WTC11 (cell line): ENCODE measurements around the gene CD44. TPM values are rescaled to one million over a fixed set of nuclear protein-coding genes. Genes with fewer than 3 reads are reported as not detected.

ENCODE experiments used
- ATAC-seq: fragments of 200-7000 bp; cut with Tn5 transposase; 2 replicates; pipeline ENCODE4 v1.10.0; 2021; ENCODE audit warnings: mild to moderate bottlenecking, moderate library complexity
- CTCF ChIA-PET: fragments of 300-600 bp; sonication (Branson Sonifier 250); formaldehyde crosslinking; loops from one replicate; lab custom pipeline; 2021; ENCODE audit warnings: antibody characterized with exemption; lab: Charles Lee
- POLR2A ChIA-PET: fragments of 350-600 bp; sonication (Branson Sonifier 250); formaldehyde crosslinking; loops from one replicate; lab custom pipeline; 2021; ENCODE audit warnings: antibody characterized with exemption; lab: Charles Lee
- DNase-seq: peaks from one replicate; pipeline ENCODE4 v3.0.0; 2021; ENCODE audit warnings: low spot score
- H3K27ac Mint-ChIP-seq: 2 replicates; pipeline ENCODE4 v1.8.0; 2021; ENCODE audit warnings: mixed read lengths
- H3K27me3 Mint-ChIP-seq: 2 replicates; pipeline ENCODE4 v1.8.0; 2021; ENCODE audit warnings: low read depth, mild to moderate bottlenecking, moderate library complexity, mixed read lengths
- H3K36me3 Mint-ChIP-seq: 2 replicates; pipeline ENCODE4 v1.8.0; 2021; ENCODE audit warnings: mixed read lengths
- H3K4me1 Mint-ChIP-seq: 2 replicates; pipeline ENCODE4 v1.8.0; 2022; ENCODE audit warnings: mixed read lengths
- H3K4me3 Mint-ChIP-seq: 2 replicates; pipeline ENCODE4 v1.8.0; 2021; ENCODE audit warnings: mild to moderate bottlenecking, moderate library complexity, mixed read lengths
- H3K9me3 Mint-ChIP-seq: 2 replicates; pipeline ENCODE4 v1.8.0; 2021; ENCODE audit warnings: mixed read lengths
- CREM ChIP-seq: sonication (generic); formaldehyde crosslinking; IDR thresholded peaks from 2 replicates; pipeline ENCODE4 v1.8.1; 2022; ENCODE audit warnings: mild to moderate bottlenecking, missing genetic modification reagents, moderate library complexity
- JUN ChIP-seq: sonication (generic); formaldehyde crosslinking; IDR thresholded peaks from 2 replicates; pipeline ENCODE4 v1.8.0; 2023; ENCODE audit warnings: mild to moderate bottlenecking, missing genetic modification reagents
- KAT7 ChIP-seq: sonication (generic); formaldehyde crosslinking; IDR thresholded peaks from 2 replicates; pipeline ENCODE4 v1.8.1; 2023; ENCODE audit warnings: missing genetic modification reagents, mild to moderate bottlenecking, borderline replicate concordance
- NR1H2 ChIP-seq: sonication (generic); formaldehyde crosslinking; IDR thresholded peaks from 2 replicates; pipeline ENCODE4 v1.9.0; 2021; ENCODE audit warnings: mild to moderate bottlenecking, moderate library complexity, missing genetic modification reagents
- TEAD4 ChIP-seq: sonication (generic); formaldehyde crosslinking; IDR thresholded peaks from 2 replicates; pipeline ENCODE4 v1.8.0; 2022; ENCODE audit warnings: mild to moderate bottlenecking, missing genetic modification reagents
- TP53 ChIP-seq: sonication (generic); formaldehyde crosslinking; IDR thresholded peaks from 2 replicates; pipeline ENCODE4 v1.8.1; 2023; ENCODE audit warnings: mild to moderate bottlenecking, missing genetic modification reagents
- ZNF317 ChIP-seq: sonication (generic); formaldehyde crosslinking; IDR thresholded peaks from 2 replicates; pipeline ENCODE4 v1.8.1; 2023; ENCODE audit warnings: low read depth, mild to moderate bottlenecking, moderate library complexity, missing genetic modification reagents, borderline replicate concordance
- ZNF396 ChIP-seq: fragments of 250-450 bp; sonication (Bioruptor Pico); IDR thresholded peaks from 2 replicates; pipeline ENCODE4 v1.8.0; 2021; ENCODE audit warnings: mild to moderate bottlenecking, moderate library complexity, borderline replicate concordance
- ZNF416 ChIP-seq: fragments of 250-450 bp; sonication (Bioruptor Pico); IDR thresholded peaks from 2 replicates; pipeline ENCODE4 v1.9.0; 2021; ENCODE audit warnings: mild to moderate bottlenecking, inconsistent platforms
- total RNA-seq: library from RNA; stranded (reverse); gene quantifications from 3 replicates; pipeline ENCODE4 v1.2.3, GENCODE V29; 2021
- TF ChIP-seq, protein P1 (sequence below): sonication (generic); formaldehyde crosslinking; IDR thresholded peaks from 2 replicates; pipeline ENCODE4 v1.8.1; 2022; ENCODE audit warnings: missing genetic modification reagents, borderline replicate concordance
- TF ChIP-seq, protein P2 (sequence below): sonication (generic); formaldehyde crosslinking; IDR thresholded peaks from 2 replicates; pipeline ENCODE4 v1.8.1; 2022; ENCODE audit warnings: mild to moderate bottlenecking, moderate library complexity, missing genetic modification reagents
- TF ChIP-seq, protein P3 (sequence below): sonication (generic); formaldehyde crosslinking; IDR thresholded peaks from 2 replicates; pipeline ENCODE4 v1.8.0; 2022; ENCODE audit warnings: mild to moderate bottlenecking, missing genetic modification reagents
- TF ChIP-seq, protein P4 (sequence below): fragments of 250-450 bp; sonication (Bioruptor Pico); IDR thresholded peaks from 2 replicates; pipeline ENCODE4 v1.8.0; 2021; ENCODE audit warnings: mild to moderate bottlenecking
- TF ChIP-seq, protein P5 (sequence below): fragments of 250-450 bp; sonication (Bioruptor Pico); IDR thresholded peaks from 2 replicates; pipeline ENCODE4 v1.9.0; 2021; ENCODE audit warnings: moderate library complexity, mild to moderate bottlenecking, inconsistent platforms, borderline replicate concordance
- TF ChIP-seq, protein P6 (sequence below): fragments of 200-600 bp; IDR thresholded peaks from 2 replicates; pipeline ENCODE4 v1.8.0; 2022; ENCODE audit warnings: antibody characterized with exemption
- TF ChIP-seq, protein P7 (sequence below): sonication (generic); formaldehyde crosslinking; IDR thresholded peaks from 2 replicates; pipeline ENCODE4 v1.8.0; 2023; ENCODE audit warnings: missing genetic modification reagents
- TF ChIP-seq, protein P8 (sequence below): sonication (generic); formaldehyde crosslinking; IDR thresholded peaks from 2 replicates; pipeline ENCODE4 v1.8.1; 2023; ENCODE audit warnings: mild to moderate bottlenecking, missing genetic modification reagents
- TF ChIP-seq, protein P9 (sequence below): sonication (generic); formaldehyde crosslinking; IDR thresholded peaks from 2 replicates; pipeline ENCODE4 v1.8.0; 2023; ENCODE audit warnings: mild to moderate bottlenecking, missing genetic modification reagents
- TF ChIP-seq, protein P10 (sequence below): sonication (generic); formaldehyde crosslinking; IDR thresholded peaks from 2 replicates; pipeline ENCODE4 v1.8.1; 2022; ENCODE audit warnings: low read depth, missing genetic modification reagents, borderline replicate concordance

CD44 gene
- total RNA-seq, 1 experiment from 2014 or later, result 12.0 TPM

DNA sequence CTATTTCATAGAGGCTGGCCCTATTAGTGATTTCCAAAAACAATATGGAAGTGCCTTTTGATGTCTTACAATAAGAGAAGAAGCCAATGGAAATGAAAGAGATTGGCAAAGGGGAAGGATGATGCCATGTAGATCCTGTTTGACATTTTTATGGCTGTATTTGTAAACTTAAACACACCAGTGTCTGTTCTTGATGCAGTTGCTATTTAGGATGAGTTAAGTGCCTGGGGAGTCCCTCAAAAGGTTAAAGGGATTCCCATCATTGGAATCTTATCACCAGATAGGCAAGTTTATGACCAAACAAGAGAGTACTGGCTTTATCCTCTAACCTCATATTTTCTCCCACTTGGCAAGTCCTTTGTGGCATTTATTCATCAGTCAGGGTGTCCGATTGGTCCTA, 91.4 kb downstream of the CD44 start (continued):
- TF ChIP-seq KAT7 (CRISPR knock-in tag), result no peak
- TF ChIP-seq JUN (CRISPR knock-in tag), result no peak

DNA sequence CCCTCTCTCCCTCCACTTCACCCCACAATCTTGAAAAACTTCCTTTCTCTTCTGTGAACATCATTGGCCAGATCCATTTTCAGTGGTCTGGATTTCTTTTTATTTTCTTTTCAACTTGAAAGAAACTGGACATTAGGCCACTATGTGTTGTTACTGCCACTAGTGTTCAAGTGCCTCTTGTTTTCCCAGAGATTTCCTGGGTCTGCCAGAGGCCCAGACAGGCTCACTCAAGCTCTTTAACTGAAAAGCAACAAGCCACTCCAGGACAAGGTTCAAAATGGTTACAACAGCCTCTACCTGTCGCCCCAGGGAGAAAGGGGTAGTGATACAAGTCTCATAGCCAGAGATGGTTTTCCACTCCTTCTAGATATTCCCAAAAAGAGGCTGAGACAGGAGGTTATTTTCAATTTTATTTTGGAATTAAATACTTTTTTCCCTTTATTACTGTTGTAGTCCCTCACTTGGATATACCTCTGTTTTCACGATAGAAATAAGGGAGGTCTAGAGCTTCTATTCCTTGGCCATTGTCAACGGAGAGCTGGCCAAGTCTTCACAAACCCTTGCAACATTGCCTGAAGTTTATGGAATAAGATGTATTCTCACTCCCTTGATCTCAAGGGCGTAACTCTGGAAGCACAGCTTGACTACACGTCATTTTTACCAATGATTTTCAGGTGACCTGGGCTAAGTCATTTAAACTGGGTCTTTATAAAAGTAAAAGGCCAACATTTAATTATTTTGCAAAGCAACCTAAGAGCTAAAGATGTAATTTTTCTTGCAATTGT, 92.3 kb downstream of the CD44 start:
- POLR2A ChIA-PET, result no interaction called here
- Mint-ChIP-seq H3K27ac (no peak overlapping the region), H3K36me3 (peaks cover 4% of the 10 kb centered on the region; the same call in 1 of the 2 replicates), H3K27me3 (no peaks in the 10 kb centered on the region; the same call in 1 of the 2 replicates), H3K9me3 (peaks cover 16% of the 10 kb centered on the region), H3K4me3 (no peak overlapping the region), H3K4me1 (no peaks in the 10 kb centered on the region)
- no peak for ATAC-seq
- CTCF ChIA-PET, result no interaction called here
- DNase-seq, result no peak
- TF ChIP-seq, protein P1, sequence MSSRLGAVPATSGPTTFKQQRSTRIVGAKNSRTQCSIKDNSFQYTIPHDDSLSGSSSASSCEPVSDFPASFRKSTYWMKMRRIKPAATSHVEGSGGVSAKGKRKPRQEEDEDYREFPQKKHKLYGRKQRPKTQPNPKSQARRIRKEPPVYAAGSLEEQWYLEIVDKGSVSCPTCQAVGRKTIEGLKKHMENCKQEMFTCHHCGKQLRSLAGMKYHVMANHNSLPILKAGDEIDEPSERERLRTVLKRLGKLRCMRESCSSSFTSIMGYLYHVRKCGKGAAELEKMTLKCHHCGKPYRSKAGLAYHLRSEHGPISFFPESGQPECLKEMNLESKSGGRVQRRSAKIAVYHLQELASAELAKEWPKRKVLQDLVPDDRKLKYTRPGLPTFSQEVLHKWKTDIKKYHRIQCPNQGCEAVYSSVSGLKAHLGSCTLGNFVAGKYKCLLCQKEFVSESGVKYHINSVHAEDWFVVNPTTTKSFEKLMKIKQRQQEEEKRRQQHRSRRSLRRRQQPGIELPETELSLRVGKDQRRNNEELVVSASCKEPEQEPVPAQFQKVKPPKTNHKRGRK, result no peak
- TF ChIP-seq ZNF317 (CRISPR knock-in tag) (no peak), TEAD4 (no peak), TP53 (CRISPR knock-in tag) (no peak), ZNF416 (no peak), NR1H2 (CRISPR knock-in tag) (no peak), CREM (CRISPR knock-in tag) (no peak), ZNF396 (CRISPR knock-in tag) (no peak)
- TF ChIP-seq, protein P2, sequence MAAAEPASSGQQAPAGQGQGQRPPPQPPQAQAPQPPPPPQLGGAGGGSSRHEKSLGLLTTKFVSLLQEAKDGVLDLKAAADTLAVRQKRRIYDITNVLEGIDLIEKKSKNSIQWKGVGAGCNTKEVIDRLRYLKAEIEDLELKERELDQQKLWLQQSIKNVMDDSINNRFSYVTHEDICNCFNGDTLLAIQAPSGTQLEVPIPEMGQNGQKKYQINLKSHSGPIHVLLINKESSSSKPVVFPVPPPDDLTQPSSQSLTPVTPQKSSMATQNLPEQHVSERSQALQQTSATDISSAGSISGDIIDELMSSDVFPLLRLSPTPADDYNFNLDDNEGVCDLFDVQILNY (CRISPR knock-in tag), result no peak
- TF ChIP-seq, protein P3, sequence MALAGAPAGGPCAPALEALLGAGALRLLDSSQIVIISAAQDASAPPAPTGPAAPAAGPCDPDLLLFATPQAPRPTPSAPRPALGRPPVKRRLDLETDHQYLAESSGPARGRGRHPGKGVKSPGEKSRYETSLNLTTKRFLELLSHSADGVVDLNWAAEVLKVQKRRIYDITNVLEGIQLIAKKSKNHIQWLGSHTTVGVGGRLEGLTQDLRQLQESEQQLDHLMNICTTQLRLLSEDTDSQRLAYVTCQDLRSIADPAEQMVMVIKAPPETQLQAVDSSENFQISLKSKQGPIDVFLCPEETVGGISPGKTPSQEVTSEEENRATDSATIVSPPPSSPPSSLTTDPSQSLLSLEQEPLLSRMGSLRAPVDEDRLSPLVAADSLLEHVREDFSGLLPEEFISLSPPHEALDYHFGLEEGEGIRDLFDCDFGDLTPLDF (CRISPR knock-in tag), result no peak
- TF ChIP-seq, protein P4, sequence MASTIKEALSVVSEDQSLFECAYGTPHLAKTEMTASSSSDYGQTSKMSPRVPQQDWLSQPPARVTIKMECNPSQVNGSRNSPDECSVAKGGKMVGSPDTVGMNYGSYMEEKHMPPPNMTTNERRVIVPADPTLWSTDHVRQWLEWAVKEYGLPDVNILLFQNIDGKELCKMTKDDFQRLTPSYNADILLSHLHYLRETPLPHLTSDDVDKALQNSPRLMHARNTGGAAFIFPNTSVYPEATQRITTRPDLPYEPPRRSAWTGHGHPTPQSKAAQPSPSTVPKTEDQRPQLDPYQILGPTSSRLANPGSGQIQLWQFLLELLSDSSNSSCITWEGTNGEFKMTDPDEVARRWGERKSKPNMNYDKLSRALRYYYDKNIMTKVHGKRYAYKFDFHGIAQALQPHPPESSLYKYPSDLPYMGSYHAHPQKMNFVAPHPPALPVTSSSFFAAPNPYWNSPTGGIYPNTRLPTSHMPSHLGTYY (CRISPR knock-in tag), result no peak
- TF ChIP-seq, protein P5, sequence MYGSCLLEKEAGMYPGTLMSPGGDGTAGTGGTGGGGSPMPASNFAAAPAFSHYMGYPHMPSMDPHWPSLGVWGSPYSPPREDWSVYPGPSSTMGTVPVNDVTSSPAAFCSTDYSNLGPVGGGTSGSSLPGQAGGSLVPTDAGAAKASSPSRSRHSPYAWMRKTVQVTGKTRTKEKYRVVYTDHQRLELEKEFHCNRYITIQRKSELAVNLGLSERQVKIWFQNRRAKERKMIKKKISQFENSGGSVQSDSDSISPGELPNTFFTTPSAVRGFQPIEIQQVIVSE (CRISPR knock-in tag), result no peak
- TF ChIP-seq, protein P6, sequence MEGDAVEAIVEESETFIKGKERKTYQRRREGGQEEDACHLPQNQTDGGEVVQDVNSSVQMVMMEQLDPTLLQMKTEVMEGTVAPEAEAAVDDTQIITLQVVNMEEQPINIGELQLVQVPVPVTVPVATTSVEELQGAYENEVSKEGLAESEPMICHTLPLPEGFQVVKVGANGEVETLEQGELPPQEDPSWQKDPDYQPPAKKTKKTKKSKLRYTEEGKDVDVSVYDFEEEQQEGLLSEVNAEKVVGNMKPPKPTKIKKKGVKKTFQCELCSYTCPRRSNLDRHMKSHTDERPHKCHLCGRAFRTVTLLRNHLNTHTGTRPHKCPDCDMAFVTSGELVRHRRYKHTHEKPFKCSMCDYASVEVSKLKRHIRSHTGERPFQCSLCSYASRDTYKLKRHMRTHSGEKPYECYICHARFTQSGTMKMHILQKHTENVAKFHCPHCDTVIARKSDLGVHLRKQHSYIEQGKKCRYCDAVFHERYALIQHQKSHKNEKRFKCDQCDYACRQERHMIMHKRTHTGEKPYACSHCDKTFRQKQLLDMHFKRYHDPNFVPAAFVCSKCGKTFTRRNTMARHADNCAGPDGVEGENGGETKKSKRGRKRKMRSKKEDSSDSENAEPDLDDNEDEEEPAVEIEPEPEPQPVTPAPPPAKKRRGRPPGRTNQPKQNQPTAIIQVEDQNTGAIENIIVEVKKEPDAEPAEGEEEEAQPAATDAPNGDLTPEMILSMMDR, result no peak
- TF ChIP-seq, protein P7, sequence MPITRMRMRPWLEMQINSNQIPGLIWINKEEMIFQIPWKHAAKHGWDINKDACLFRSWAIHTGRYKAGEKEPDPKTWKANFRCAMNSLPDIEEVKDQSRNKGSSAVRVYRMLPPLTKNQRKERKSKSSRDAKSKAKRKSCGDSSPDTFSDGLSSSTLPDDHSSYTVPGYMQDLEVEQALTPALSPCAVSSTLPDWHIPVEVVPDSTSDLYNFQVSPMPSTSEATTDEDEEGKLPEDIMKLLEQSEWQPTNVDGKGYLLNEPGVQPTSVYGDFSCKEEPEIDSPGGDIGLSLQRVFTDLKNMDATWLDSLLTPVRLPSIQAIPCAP (CRISPR knock-in tag), result no peak
- TF ChIP-seq, protein P8, sequence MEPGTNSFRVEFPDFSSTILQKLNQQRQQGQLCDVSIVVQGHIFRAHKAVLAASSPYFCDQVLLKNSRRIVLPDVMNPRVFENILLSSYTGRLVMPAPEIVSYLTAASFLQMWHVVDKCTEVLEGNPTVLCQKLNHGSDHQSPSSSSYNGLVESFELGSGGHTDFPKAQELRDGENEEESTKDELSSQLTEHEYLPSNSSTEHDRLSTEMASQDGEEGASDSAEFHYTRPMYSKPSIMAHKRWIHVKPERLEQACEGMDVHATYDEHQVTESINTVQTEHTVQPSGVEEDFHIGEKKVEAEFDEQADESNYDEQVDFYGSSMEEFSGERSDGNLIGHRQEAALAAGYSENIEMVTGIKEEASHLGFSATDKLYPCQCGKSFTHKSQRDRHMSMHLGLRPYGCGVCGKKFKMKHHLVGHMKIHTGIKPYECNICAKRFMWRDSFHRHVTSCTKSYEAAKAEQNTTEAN (CRISPR knock-in tag), result no peak
- TF ChIP-seq, protein P9, sequence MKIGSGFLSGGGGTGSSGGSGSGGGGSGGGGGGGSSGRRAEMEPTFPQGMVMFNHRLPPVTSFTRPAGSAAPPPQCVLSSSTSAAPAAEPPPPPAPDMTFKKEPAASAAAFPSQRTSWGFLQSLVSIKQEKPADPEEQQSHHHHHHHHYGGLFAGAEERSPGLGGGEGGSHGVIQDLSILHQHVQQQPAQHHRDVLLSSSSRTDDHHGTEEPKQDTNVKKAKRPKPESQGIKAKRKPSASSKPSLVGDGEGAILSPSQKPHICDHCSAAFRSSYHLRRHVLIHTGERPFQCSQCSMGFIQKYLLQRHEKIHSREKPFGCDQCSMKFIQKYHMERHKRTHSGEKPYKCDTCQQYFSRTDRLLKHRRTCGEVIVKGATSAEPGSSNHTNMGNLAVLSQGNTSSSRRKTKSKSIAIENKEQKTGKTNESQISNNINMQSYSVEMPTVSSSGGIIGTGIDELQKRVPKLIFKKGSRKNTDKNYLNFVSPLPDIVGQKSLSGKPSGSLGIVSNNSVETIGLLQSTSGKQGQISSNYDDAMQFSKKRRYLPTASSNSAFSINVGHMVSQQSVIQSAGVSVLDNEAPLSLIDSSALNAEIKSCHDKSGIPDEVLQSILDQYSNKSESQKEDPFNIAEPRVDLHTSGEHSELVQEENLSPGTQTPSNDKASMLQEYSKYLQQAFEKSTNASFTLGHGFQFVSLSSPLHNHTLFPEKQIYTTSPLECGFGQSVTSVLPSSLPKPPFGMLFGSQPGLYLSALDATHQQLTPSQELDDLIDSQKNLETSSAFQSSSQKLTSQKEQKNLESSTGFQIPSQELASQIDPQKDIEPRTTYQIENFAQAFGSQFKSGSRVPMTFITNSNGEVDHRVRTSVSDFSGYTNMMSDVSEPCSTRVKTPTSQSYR (CRISPR knock-in tag), result no peak
- TF ChIP-seq, protein P10, sequence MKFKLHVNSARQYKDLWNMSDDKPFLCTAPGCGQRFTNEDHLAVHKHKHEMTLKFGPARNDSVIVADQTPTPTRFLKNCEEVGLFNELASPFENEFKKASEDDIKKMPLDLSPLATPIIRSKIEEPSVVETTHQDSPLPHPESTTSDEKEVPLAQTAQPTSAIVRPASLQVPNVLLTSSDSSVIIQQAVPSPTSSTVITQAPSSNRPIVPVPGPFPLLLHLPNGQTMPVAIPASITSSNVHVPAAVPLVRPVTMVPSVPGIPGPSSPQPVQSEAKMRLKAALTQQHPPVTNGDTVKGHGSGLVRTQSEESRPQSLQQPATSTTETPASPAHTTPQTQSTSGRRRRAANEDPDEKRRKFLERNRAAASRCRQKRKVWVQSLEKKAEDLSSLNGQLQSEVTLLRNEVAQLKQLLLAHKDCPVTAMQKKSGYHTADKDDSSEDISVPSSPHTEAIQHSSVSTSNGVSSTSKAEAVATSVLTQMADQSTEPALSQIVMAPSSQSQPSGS, result no peak
